HG02642 (cell line): ENCODE results near the gene PDE8A.
"Not testable (repeated sequence)": the region's sequence is repeated elsewhere in the genome, so short reads cannot be mapped to it uniquely, and the experiment has no call there.

Experiments
- ATAC-seq: cut with Tn5 transposase; IDR thresholded peaks from one replicate; pipeline ENCODE4 v1.9.1; 2021; ENCODE audit warnings: mild to moderate bottlenecking; ENCODE audit not compliant: unreplicated experiment, poor library complexity

Gene PDE8A

DNA sequence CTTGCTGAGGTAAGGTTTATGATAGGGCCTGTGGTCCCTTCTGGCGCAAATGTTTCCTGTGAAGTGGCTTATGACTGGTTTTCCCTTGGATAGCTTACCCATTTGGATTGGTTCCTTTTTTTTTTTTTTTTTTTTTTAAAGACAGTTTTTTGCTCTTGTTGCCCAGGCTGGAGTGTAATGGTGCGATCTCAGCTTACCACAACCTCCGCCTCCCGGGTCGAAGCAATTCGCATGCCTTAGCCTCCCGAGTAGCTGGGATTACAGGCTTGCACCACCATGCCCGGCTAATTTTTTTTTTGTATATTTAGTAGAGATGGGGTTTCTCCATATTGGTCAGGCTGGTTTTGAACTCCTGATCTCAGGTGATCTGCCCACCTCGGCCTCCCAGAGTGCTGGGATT lies 5.7 kb downstream of the PDE8A start:
- ATAC-seq: not testable (repeated sequence)

DNA sequence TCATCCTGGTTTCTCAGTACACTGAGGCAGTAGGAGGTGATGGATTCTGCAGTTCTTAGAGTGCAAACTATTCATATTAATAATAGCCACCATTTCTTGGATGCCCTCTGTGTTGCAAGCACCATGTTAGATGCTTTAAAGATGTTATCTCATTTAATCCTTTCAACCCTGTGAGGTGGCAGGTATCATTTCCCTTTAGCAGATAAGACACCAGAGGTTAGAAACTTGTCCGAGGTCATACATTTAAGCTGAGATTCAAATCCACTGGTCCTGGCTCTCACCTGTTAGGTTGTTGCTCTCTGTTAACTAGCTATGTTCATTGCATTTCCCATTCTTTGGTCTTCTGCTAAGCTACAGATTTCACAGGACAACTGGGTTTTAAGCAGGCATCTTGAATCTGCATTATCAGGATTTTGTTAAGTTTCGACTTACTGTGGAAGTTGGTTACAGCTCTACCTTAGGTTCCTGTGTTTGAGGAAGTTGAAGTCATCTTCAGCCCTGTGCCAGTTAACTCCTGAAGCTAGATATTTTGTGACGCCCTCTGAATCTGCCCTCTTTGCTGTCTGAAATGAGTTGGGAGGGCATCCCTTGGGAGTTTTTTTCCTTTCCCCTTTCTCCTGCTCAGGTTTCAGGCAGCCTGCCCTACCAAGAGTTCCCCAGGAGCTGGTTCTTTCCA lies 6.4 kb downstream of the PDE8A start:
- no peak for ATAC-seq

DNA sequence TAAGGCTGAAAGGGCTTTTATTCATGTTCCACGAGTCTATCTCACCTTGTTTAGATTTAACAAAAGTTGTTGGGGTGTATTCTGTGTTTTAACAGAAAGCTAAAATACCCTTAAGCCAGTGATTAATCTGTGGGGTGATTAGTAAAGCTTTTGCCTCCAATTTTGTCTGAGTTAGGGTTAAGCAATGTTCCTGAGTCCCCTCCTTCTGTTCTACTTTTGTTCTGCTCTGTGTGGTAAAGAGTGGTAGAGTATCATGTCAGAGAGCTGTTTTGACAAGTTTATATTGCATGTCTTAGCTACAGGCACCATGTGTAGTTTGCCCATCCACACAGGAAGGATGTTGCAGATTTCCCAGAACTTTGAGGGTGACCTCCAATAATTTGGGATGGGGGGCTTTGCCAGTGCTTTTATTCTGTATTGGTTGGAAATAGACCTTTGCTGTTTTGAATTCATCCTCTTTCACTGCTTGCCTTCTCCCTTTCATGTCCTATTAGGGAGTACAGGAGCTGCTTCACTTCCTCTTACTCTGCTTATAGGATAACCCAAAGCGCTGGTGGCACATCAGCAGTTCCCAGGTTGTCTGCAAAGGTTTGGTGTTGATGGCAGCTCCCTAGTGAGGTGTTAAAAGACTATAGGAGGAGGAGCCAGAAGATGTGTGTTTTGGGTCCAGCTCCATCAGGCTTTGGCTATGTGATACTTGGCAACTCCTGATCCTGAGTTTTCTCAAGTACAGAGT lies 7.4 kb downstream of the PDE8A start:
- no peak for ATAC-seq

DNA sequence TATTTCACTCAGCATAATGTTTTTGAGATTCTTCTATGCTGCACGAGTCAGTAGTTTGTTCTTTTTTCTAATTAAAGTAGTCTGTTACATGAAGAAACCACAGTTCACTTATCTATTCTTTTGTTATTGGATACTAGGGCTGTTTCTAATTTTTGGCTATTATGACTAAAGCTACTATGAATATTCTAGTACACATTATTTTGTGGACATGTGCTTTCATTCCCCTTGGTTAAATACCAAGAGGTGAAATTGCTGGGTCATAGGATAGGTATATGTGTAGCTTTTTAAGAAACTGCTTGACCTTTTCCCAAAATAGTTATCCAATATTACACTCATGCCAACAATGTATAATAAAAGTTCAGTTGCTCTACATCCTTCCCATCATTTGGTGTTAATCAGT lies 8.9 kb downstream of the PDE8A start:
- ATAC-seq: no peak

- ATAC-seq: no peak
Measured at GRCh38 chr15:84991014-84991712, 9.5 kb downstream of the PDE8A start.

DNA sequence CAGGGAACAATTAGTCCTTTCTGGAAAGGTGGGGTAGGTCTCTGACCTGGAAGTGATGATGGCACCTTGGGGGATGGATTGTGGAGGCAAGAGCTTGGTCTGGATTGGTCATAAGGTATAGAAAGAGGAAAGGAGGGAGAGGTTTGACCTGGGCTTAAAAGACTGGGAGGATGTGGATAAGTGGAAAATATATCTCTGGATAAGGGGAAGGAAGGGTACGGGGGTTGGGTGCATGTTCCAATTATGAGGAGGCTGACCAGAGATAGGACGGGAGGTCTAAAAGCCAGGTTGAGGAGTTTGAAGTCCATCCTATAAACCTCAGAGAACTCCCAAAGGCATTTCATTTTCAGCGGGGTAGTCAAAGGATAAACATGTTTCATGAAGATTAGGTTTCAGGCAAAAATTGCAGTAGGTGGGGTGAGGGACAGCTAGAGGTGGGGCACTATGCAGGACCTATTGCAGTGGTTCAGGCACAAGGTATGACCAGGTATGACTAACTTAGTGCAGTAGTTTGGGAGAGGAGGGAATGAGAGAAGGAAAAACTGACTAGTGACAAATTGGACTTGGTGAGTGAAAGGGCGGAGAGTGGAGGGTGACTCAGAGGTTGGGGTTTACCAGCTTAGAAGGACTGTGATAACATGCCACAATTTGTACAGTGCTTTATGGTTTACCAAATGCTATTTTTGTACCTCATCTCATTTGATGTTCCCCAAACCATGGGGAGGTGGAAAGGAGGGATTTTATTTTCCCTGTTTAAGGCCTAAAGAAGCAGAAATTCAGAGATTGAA lies 10.7 kb downstream of the PDE8A start:
- ATAC-seq: no peak

GRCh38 chr15:84996055-84996454 lies 14.4 kb downstream of the PDE8A start:
- no peak for ATAC-seq

DNA sequence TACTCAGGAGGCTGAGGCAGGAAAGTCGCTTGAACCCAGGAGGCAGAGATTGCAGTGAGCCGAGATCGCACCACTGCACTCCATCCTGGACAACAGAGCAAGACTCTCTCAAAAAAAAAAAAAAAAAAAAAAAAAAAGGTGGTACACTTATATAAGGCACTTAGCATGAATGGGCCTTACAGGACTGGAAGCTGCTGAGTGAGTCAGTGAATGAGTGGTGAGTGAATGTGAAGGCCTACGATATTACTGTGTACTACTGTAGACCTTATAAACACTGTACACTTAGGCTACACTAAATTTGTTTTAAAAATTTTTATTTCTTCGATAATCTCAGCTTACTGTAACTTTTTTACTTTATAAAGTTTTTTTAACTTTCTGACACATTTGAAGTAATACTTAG lies 15.1 kb downstream of the PDE8A start:
- not testable (repeated sequence) for ATAC-seq

GRCh38 chr15:84997214-84997613 lies 15.6 kb downstream of the PDE8A start:
- ATAC-seq: not testable (repeated sequence)

GRCh38 chr15:85000189-85000864 lies 18.7 kb downstream of the PDE8A start:
- no peak for ATAC-seq

DNA sequence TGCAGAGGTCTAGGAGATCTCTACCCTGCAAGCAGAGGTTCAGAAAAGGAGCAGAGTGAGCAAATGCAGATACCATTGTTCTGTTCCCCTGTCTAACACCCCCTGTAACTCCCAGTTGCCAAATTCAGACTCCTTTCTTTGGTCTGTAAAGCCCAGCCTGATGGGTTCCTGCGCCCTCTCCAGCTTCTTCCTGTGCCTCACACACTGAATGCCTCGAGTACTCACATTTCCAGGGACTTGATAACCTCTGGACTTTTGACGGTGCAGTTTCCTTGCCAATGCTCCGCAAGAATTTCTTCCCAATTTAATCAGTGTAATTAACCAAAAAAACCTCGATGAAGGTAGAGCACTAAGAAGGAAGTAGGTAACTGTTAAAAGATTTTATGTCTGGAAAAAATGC lies 19.3 kb downstream of the PDE8A start:
- ATAC-seq: no peak

DNA sequence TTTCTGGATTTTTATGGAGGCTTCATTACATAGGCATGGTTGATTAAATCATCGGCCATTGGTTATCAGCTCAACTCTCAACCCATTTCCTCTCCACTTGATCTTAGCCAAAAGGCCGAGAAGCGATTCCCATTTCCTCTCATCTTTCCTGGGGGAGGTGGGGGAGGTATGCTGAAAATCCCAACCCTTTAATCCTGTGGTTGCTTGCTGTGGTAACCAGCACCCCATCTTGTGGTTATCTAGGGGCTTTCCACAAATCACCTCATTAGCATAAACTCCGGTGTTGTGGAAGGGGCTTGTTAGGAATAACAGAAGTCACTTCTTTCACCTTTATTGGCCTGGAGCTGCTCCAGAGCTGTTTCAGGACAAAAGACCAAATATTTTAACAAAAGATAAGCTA lies 20.9 kb downstream of the PDE8A start:
- no peak for ATAC-seq

- no peak for ATAC-seq
Measured at GRCh38 chr15:85003593-85004312, 22.1 kb downstream of the PDE8A start.

DNA sequence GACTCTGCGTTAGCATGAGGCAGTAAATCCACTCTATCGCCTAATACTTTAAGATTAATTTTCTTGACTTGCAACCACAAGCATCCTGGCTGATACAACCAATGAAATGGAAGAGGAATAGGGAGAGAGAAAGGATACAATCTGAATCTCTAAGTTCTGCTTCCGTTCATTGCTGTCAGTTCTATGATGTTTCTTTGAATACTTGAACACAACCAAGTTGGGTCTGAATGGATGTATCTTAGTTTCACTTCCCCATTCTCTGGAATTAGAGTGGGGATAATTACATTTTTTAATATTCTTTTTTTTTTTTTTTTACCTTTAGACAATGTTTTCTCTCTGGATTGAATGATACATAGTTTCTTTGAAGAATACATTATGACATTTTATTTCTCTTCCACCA lies 22.9 kb downstream of the PDE8A start:
- ATAC-seq: no peak

DNA sequence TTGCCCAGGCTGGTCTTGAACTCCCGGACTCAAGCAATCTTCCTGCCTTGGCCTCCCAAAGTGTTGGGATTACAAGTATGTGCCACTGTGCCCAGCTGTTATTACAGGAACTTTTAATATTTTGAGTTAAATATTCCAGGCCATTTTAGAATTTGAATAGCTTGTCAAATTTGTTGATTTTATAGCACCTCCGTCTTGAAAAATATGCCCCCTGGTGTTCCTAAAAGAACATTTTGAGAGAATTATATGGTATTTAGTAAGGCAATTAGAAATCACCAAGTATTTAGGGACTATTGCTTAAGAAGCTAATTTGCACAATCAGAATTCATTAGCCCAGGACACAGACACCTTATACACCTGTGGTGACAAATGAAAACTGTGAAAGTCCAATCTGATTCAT lies 23.7 kb downstream of the PDE8A start:
- no peak for ATAC-seq

GRCh38 chr15:85005746-85006145 lies 24.1 kb downstream of the PDE8A start:
- ATAC-seq: no peak

GRCh38 chr15:85006201-85006600 lies 24.5 kb downstream of the PDE8A start:
- ATAC-seq: no peak

- no peak for ATAC-seq
Measured at GRCh38 chr15:85006655-85007054, 25.0 kb downstream of the PDE8A start.

- no peak for ATAC-seq
Measured at GRCh38 chr15:85007137-85007536, 25.5 kb downstream of the PDE8A start.
